Heart left ventricle (tissue), 16 donors: ENCODE data around the gene TALDO1. TPM values are rescaled to one million over a fixed set of nuclear protein-coding genes. Genes with fewer than 3 reads are reported as not detected.

Experiments
- ATAC-seq, 4 donors: fragments of 200-7000 bp; cut with Tn5 transposase; one replicate each; pipeline ENCODE4 v1.9.1; 2020 to 2022; ENCODE audit warnings: moderate library complexity in 4 of 4, mild to moderate bottlenecking in 3 of 4, moderate number of reproducible peaks in 1 of 4
- DNase-seq, 5 donors: peaks; one replicate each; pipeline ENCODE4 v3.0.0-alpha.2; 2020
- H3K27ac ChIP-seq, 12 donors: fragments of 200-600 bp; sonication (generic) in 4 of 12; one replicate each; pipeline versions ENCODE4 v1.5.0 to v1.8.0; 2016 to 2022; ENCODE audit warnings: mild to moderate bottlenecking in 2 of 12
- H3K27me3 ChIP-seq, 9 donors: fragments of 200-600 bp; sonication (generic) in 2 of 9; one replicate each; pipeline versions ENCODE4 v1.5.1 to v1.8.0; 2016 to 2022; ENCODE audit warnings: mild to moderate bottlenecking in 3 of 9
- H3K36me3 ChIP-seq, 9 donors: fragments of 200-600 bp; sonication (generic) in 2 of 9; one replicate each; pipeline versions ENCODE4 v1.5.0 to v1.8.0; 2018 to 2022; ENCODE audit warnings: mild to moderate bottlenecking in 2 of 9
- H3K4me1 ChIP-seq, 12 donors: fragments of 200-600 bp; sonication (generic) in 4 of 12; one replicate each; pipeline versions ENCODE4 v1.5.0 to v1.8.0; 2016 to 2022; ENCODE audit warnings: mild to moderate bottlenecking in 3 of 12
- H3K4me3 ChIP-seq, 12 donors: fragments of 200-600 bp; sonication (generic) in 4 of 12; one replicate each; pipeline versions ENCODE4 v1.5.0 to v1.8.0; 2017 to 2022; ENCODE audit warnings: mild to moderate bottlenecking in 9 of 12, moderate library complexity in 4 of 12
- H3K9me3 ChIP-seq, 12 donors: fragments of 200-600 bp; sonication (generic) in 4 of 12; one replicate each; pipeline versions ENCODE4 v1.5.0 to v1.8.0; 2016 to 2022; ENCODE audit warnings: mild to moderate bottlenecking in 1 of 12
- CTCF ChIP-seq, 12 donors: fragments of 200-600 bp; sonication (generic) in 4 of 12; IDR thresholded peaks; one replicate each; pipeline versions ENCODE4 v1.5.0 to v1.8.0; 2018 to 2022; ENCODE audit warnings: antibody characterized with exemption in 12 of 12, mild to moderate bottlenecking in 5 of 12
- POLR2A ChIP-seq, 2 donors: fragments of 450-650 bp; IDR thresholded peaks; one replicate each; pipeline ENCODE4 v1.6.1; 2017; ENCODE audit warnings: antibody characterized with exemption in 2 of 2, mild to moderate bottlenecking in 2 of 2, moderate library complexity in 2 of 2
- WGBS, 4 donors: extraction: QIAGEN DNeasy Blood & Tissue Kit in 2 of 4; methylation state at CpG; one replicate each; pipeline versions ENCODE4 v1.1.5 to v1.1.7; 2013 to 2018; 5-methylcytosine and 5-hydroxymethylcytosine counted together
- intact Hi-C, 10 donors: fragments of 100-400 bp; cut with DNase I; formaldehyde crosslinking; loops; one replicate each; pipeline versions ENCODE4 v1.11.1 to v1.14.2; 2022
- polyA plus RNA-seq, 2 donors: library from polyadenylated mRNA; stranded (reverse); fragments of 200-250 nt; gene quantifications; one replicate each; pipeline ENCODE4 v1.2.3, GENCODE V29; 2013
- total RNA-seq, 9 donors: library from RNA; depleted of rRNA in 2 of 9; stranded (reverse); fragments of >200 nt in 2 of 9; fragmentation: NEBNext Ultra II Directional in 3 of 9; extraction: Animal tissue kit (Norgen Biotek cat#: 25700) in 3 of 9; gene quantifications; one replicate each; pipeline versions ENCODE4 v1.1.0 to v1.2.4, GENCODE V29; 2016 to 2023
- donor health status: ischemic (EF 13 %, LVEDD 7.1; RV severe dilation, severe dysfunction).
- donor health status: healthy with polysubstance abuse.
- donor health status: DM: no; HTN: yes; CAD: no.
- donor health status: DM: no; HTN: no; CAD: no.
- donor health status: ischemic (EF 25% LVEDD 6.9; RV normal size, moderate dysfunction).
- donor health status: ischemic (EF 25% LVEDD 5.7; RV mildly dilated, moderate dysfunction).
- donor health status: healthy.
- donor health status: DM: yes; HTN: yes; CAD: no.
- donor health status: ischemic (EF 35%, LVEDD 5.7; RV mildly dilated, moderate dysfunction).
- donor health status: nonischemic (EF 11% LVEDD 7.7; RV severe dilation, severe dysfunction).
- donor health status: DM: yes; HTN: yes; CAD: no.
- donor health status: PGD.
- donor health status: ischemic (EF 29% LVEDD 5.4; RV normal size, mild dysfunction).
- donor health status: nonischemic (EF 23%, LVEDD 6.1; RV moderate dilation, normal function).

Gene TALDO1
- total and polyA plus RNA-seq, 11 donors = 66.9 to 145 (median 105) TPM

DNA sequence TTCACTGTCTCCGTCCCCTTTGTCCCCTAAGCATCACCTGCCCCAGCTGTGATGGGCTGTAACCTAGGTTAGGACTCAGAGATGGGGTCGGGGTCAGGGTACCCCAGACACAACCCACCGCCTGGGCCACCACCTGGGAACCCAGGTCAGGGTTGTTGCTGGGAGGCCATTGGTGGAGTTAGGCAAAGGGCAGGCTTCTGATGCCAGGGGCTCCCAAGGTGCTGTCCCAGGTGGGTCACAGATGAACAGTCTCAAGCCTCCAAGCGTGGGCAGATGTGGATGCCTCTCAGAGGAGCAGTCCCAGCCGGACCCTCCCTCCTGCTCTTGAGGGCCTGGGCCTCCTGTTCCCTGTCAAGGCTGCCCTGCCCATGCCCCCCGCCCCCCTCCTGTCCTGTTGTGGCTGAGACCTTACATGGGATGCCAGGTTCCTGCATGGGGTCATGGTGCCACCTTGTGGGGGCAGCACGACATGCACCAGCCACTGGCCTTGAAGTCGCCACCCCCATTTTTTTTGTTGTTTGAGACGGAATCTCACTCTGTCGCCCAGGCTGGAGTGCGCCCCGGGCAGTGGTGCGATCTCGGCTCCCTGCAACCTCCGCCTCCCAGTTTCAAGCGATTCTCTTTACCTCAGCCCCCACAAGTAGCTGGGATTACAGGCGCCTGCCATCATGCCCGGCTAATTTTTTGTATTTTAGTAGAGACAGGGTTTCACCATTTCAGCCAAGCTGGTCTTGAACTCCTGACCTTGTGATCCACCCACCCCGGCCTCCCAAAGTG is 17.9 kb downstream of the TALDO1 start:
- DNase-seq = peak in 2 of 5 donors; percentile 62 to 69
- no peaks in the 10 kb centered on the region for H3K27me3 ChIP-seq
- TF ChIP-seq CTCF (IDR thresholded peaks at IDR 0.05) (peak; percentile 41 to 60 (median 48)), POLR2A (IDR thresholded peaks at IDR 0.05) (no peak)
- peaks cover 0 to 93% (median 73%) of the 10 kb centered on the region in 9 donors for H3K36me3 ChIP-seq
- H3K4me3 ChIP-seq = no peak overlapping the region
- H3K9me3 ChIP-seq = no peaks in the 10 kb centered on the region
- 72 to 81% (median 74%) methylated on average over 15 to 19 of the region's 19 CpGs for WGBS, 4 donors
- ATAC-seq = peak in 3 of 4 donors; percentile 57 to 74 (median 69)
- no peaks in the 10 kb centered on the region for H3K4me1 ChIP-seq
- intact Hi-C loops = no loop called here
- H3K27ac ChIP-seq = no peak overlapping the region

GRCh38 chr11:765802-766091 is 18.5 kb downstream of the TALDO1 start:
- no peak for DNase-seq
- Histone ChIP-seq H3K4me1 (no peaks in the 10 kb centered on the region), H3K27me3 (no peaks in the 10 kb centered on the region), H3K9me3 (no peaks in the 10 kb centered on the region), H3K27ac (no peak overlapping the region), H3K4me3 (no peak overlapping the region), H3K36me3 (peaks cover 0 to 93% (median 73%) of the 10 kb centered on the region in 9 donors)
- WGBS, 4 donors = 97 to 100% (median 98%) methylated on average over 8 of the region's 8 CpGs
- intact Hi-C loops = no loop called here
- no peak for ATAC-seq
- no peak for TF ChIP-seq POLR2A (IDR thresholded peaks at IDR 0.05)
- no peak for TF ChIP-seq CTCF (IDR thresholded peaks at IDR 0.05)

- no peaks in the 10 kb centered on the region for H3K4me1 ChIP-seq
- ATAC-seq (no peak), DNase-seq (no peak)
- H3K27ac ChIP-seq = no peak overlapping the region
- TF ChIP-seq POLR2A (IDR thresholded peaks at IDR 0.05) (no peak), CTCF (IDR thresholded peaks at IDR 0.05) (no peak)
- peaks cover 0 to 93% (median 73%) of the 10 kb centered on the region in 9 donors for H3K36me3 ChIP-seq
- no peaks in the 10 kb centered on the region for H3K27me3 ChIP-seq
- H3K9me3 ChIP-seq = no peaks in the 10 kb centered on the region
- H3K4me3 ChIP-seq = no peak overlapping the region
- 75 to 84% (median 80%) methylated on average over 10 to 11 of the region's 11 CpGs for WGBS, 4 donors
- intact Hi-C loops = no loop called here
Measured at GRCh38 chr11:766106-766935, 19.1 kb downstream of the TALDO1 start.

DNA sequence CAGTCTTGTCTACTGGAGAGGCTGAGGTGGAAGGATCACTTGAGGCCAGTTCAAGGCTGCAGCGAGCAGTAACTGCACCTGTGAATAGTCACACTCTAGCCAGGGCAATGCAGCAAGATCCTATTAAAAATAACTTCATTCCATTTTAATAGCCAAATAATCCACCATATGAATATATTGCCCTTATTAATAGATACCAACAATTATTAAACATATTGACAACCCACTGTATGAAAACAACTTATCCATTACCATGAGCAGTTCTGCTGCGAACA is 19.6 kb downstream of the TALDO1 start:
- no peaks in the 10 kb centered on the region for H3K4me1 ChIP-seq
- H3K36me3 ChIP-seq = peaks cover 0 to 91% (median 72%) of the 10 kb centered on the region in 9 donors
- no peak overlapping the region for H3K27ac ChIP-seq
- ATAC-seq (no peak), DNase-seq (no peak)
- H3K27me3 ChIP-seq = no peaks in the 10 kb centered on the region
- TF ChIP-seq POLR2A (IDR thresholded peaks at IDR 0.05) = no peak
- no peak for TF ChIP-seq CTCF (IDR thresholded peaks at IDR 0.05)
- no peak overlapping the region for H3K4me3 ChIP-seq
- intact Hi-C loops = no loop called here
- 95 to 100% (median 99%) methylated on average over 2 of the region's 2 CpGs for WGBS, 4 donors
- H3K9me3 ChIP-seq = no peaks in the 10 kb centered on the region
